ENCODE measurements around the gene KRTAP10-7.
"Not testable (repeated sequence)": the region's sequence is repeated elsewhere in the genome, so short reads cannot be mapped to it uniquely, and the experiment has no call there.

KRTAP10-7 gene

GRCh38 chr21:44600118-44600978, at the start of gene KRTAP10-7:
Gene KRTAP10-7, plus strand, starts transcription at chr21:44600597. Its CDS starts 25 bp downstream, at chr21:44600622.
- FAIRE-seq, result not testable (repeated sequence)

GRCh38 chr21:44550807-44551206, 49.6 kb upstream of the KRTAP10-7 start:
- no peak for FAIRE-seq

- FAIRE-seq, result no peak
These were observed 48.9 kb upstream of the KRTAP10-7 start, which contains the start of gene KRTAP10-2 for GRCh38 chr21:44551340-44551961. Gene KRTAP10-2, minus strand, starts transcription at chr21:44551505. Its CDS starts 47 bp downstream, at chr21:44551458.

- FAIRE-seq, result no peak
These were observed 48.3 kb upstream of the KRTAP10-7 start for GRCh38 chr21:44552136-44552535.

- FAIRE-seq, result no peak
These were observed 47.7 kb upstream of the KRTAP10-7 start for GRCh38 chr21:44552681-44553080.

GRCh38 chr21:44555200-44555875, 45.1 kb upstream of the KRTAP10-7 start:
- no peak for FAIRE-seq

GRCh38 chr21:44556879-44557278, 43.5 kb upstream of the KRTAP10-7 start:
- FAIRE-seq, result no peak

- no peak for FAIRE-seq
These were observed 42.7 kb upstream of the KRTAP10-7 start for GRCh38 chr21:44557491-44558328.

- not testable (repeated sequence) for FAIRE-seq
These were observed 42.1 kb upstream of the KRTAP10-7 start for GRCh38 chr21:44558329-44558675.

GRCh38 chr21:44558695-44559094, 41.7 kb upstream of the KRTAP10-7 start, which contains the start of gene KRTAP10-3:
Gene KRTAP10-3, minus strand, starts transcription at chr21:44558795. Its CDS starts 80 bp downstream, at chr21:44558715.
- FAIRE-seq, result no peak

GRCh38 chr21:44564099-44564498, 36.3 kb upstream of the KRTAP10-7 start:
- no peak for FAIRE-seq

GRCh38 chr21:44564886-44565598, 35.4 kb upstream of the KRTAP10-7 start:
- no peak for FAIRE-seq

GRCh38 chr21:44566403-44566802, 34.0 kb upstream of the KRTAP10-7 start:
- no peak for FAIRE-seq

- FAIRE-seq, result no peak
These were observed 32.8 kb upstream of the KRTAP10-7 start for GRCh38 chr21:44567481-44568171.

- no peak for FAIRE-seq
These were observed 32.1 kb upstream of the KRTAP10-7 start for GRCh38 chr21:44568261-44568660.

GRCh38 chr21:44568667-44569556, 31.5 kb upstream of the KRTAP10-7 start:
- no peak for FAIRE-seq

GRCh38 chr21:44569861-44570517, 30.4 kb upstream of the KRTAP10-7 start:
- FAIRE-seq, result no peak

- no peak for FAIRE-seq
These were observed 29.1 kb upstream of the KRTAP10-7 start for GRCh38 chr21:44571296-44571695.

All from TTC549 (cell line).